ENCODE results near the gene DOCK9.

DNA sequence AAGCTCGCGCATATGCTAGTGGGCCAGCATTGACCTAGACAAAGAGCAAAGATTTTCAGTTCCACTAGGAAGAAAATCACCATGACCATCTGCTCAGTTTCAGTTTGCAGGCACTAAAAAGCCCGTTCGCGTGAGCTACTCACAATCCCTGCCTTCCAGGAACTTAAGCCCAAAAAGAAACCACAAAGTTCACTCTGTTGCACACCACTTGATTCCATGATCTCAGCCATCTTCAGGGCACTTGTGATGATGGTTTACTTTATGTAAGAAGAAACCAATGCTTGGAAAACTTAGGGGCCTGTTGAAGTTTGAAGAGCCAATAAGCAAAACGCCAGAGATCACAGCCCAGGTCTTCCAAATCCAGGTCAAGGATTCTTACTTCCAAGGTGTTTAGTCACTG, 180.4 kb downstream of the DOCK9 start:
- no peak for TF ChIP-seq EZH2 (IDR thresholded peaks at IDR 0.05; ENCODE audit: borderline replicate concordance, low read length)
- TF ChIP-seq, protein P1, sequence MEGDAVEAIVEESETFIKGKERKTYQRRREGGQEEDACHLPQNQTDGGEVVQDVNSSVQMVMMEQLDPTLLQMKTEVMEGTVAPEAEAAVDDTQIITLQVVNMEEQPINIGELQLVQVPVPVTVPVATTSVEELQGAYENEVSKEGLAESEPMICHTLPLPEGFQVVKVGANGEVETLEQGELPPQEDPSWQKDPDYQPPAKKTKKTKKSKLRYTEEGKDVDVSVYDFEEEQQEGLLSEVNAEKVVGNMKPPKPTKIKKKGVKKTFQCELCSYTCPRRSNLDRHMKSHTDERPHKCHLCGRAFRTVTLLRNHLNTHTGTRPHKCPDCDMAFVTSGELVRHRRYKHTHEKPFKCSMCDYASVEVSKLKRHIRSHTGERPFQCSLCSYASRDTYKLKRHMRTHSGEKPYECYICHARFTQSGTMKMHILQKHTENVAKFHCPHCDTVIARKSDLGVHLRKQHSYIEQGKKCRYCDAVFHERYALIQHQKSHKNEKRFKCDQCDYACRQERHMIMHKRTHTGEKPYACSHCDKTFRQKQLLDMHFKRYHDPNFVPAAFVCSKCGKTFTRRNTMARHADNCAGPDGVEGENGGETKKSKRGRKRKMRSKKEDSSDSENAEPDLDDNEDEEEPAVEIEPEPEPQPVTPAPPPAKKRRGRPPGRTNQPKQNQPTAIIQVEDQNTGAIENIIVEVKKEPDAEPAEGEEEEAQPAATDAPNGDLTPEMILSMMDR (conservative IDR thresholded peaks at IDR 0.05 in 1 of 2, IDR thresholded peaks at IDR 0.05 in 1 of 2; ENCODE audit: extremely low read depth in 1 of 2, insufficient read depth in 1 of 2, low read depth in 1 of 2, low read length in 2 of 2): no peak

Data from mammary epithelial cell (primary cell).